GM12878 (cell line): ENCODE data around the gene NTRK3. TPM values are rescaled to one million over a fixed set of nuclear protein-coding genes. Genes with fewer than 3 reads are reported as not detected.

Source experiments
- ATAC-seq: fragments of 200-7000 bp; cut with Tn5 transposase; 3 replicates; pipeline ENCODE4 v1.9.1; 2020; ENCODE audit warnings: mild to moderate bottlenecking, moderate library complexity
- BruUV-seq: library from RNA; stranded (reverse); fragments of 400-500 nt; replicated peaks from 2 replicates; lab custom pipeline; 2021; lab: Mats Ljungman, UMichigan
- CTCF ChIA-PET: fragments of 300-600 bp; sonication (Branson Sonifier 250); formaldehyde crosslinking; extraction: SDS; loops from one replicate; lab custom pipeline; 2021; ENCODE audit warnings: inconsistent platforms; lab: Yijun Ruan, JAX
- POLR2A ChIA-PET: fragments of 350-600 bp; formaldehyde crosslinking; extraction: SDS; loops from one replicate; lab custom pipeline; 2021; ENCODE audit warnings: inconsistent platforms; lab: Charles Lee
- RAD21 ChIA-PET: fragments of 300-600 bp; sonication (Branson Sonifier 250); formaldehyde crosslinking; loops from one replicate; lab custom pipeline; 2023; ENCODE audit warnings: antibody characterized with exemption; ENCODE audit not compliant: unreplicated experiment; lab: Charles Lee
- SMC1A ChIA-PET: fragments of 300-600 bp; sonication (Branson Sonifier 250); formaldehyde crosslinking; loops from one replicate; lab custom pipeline; 2023; ENCODE audit not compliant: unreplicated experiment, uncharacterized antibody; lab: Charles Lee
- DNase-seq: peaks from one replicate; pipeline ENCODE4 v3.0.0-alpha.2; 2011; ENCODE audit warnings: low read depth, low spot score
- FAIRE-seq: peaks from 3 replicates; lab custom pipeline; 2011; peaks lifted over from hg19 to GRCh38; lab: Jason Lieb, UNC
- H2AFZ ChIP-seq: 2 replicates; pipeline ENCODE4 v1.6.0; 2011; ENCODE audit warnings: low read depth, low read length, control low read depth; ENCODE audit not compliant: control insufficient read depth
- H3K27ac ChIP-seq: 2 replicates; pipeline ENCODE4 v1.5.1; 2011; ENCODE audit warnings: control low read depth; ENCODE audit not compliant: control insufficient read depth, insufficient read depth
- H3K27me3 ChIP-seq, 2 experiments: replicated peaks in 1 of 2; 2 replicates each; pipeline versions ENCODE4 v1.6.0 to v1.6.1; 2011; ENCODE audit warnings: low read length in 1 of 2; ENCODE audit not compliant: control insufficient read depth in 2 of 2, insufficient read depth in 2 of 2
- H3K36me3 ChIP-seq, 2 experiments: 2 replicates each; pipeline ENCODE4 v1.5.1; 2011; ENCODE audit warnings: low read length in 1 of 2; ENCODE audit not compliant: control insufficient read depth in 2 of 2, insufficient read depth in 2 of 2
- H3K4me1 ChIP-seq: 2 replicates; pipeline ENCODE4 v1.6.1; 2011; ENCODE audit warnings: mild to moderate bottlenecking, low read length, moderate library complexity, mixed read lengths; ENCODE audit not compliant: control insufficient read depth, insufficient read depth
- H3K4me2 ChIP-seq: 2 replicates; pipeline ENCODE4 v1.6.0; 2011; ENCODE audit warnings: control low read depth; ENCODE audit not compliant: control insufficient read depth, insufficient read depth
- H3K4me3 ChIP-seq: fragments of 200-600 bp; sonication (generic); 2 replicates; pipeline ENCODE4 v1.5.1; 2016
- H3K79me2 ChIP-seq: 2 replicates; pipeline ENCODE4 v1.6.0; 2011; ENCODE audit warnings: low read length; ENCODE audit not compliant: control insufficient read depth, insufficient read depth
- H3K9ac ChIP-seq: 2 replicates; pipeline ENCODE4 v1.8.0; 2011; ENCODE audit warnings: low read length, control low read depth, mixed read lengths; ENCODE audit not compliant: control insufficient read depth, insufficient read depth
- H3K9me3 ChIP-seq: replicated peaks from 3 replicates; pipeline ENCODE4 v1.5.1; 2011; ENCODE audit warnings: mild to moderate bottlenecking, low read length; ENCODE audit not compliant: control insufficient read depth, insufficient read depth
- H4K20me1 ChIP-seq: 2 replicates; pipeline ENCODE4 v1.6.0; 2011; ENCODE audit not compliant: control insufficient read depth, insufficient read depth
- ATF7 ChIP-seq: fragments of 450-650 bp; IDR thresholded peaks from 2 replicates; pipeline ENCODE4 v1.6.1; 2016; ENCODE audit warnings: low read depth, mild to moderate bottlenecking
- CHD1 ChIP-seq: IDR thresholded peaks from 2 replicates; pipeline ENCODE4 v1.6.1; 2012; ENCODE audit warnings: low read depth, low read length, improper control_type of control experiment
- EZH2 ChIP-seq: IDR thresholded peaks from 2 replicates; pipeline ENCODE4 v1.6.1; 2012; ENCODE audit warnings: low read depth, mild to moderate bottlenecking, control low read depth, inconsistent platforms, low read length, borderline replicate concordance; ENCODE audit not compliant: control insufficient read depth
- MYB ChIP-seq: fragments of 150-350 bp; IDR thresholded peaks from 2 replicates; pipeline ENCODE4 v1.6.1; 2014; ENCODE audit warnings: mild to moderate bottlenecking, low read depth, low read length, borderline replicate concordance
- NR2C1 ChIP-seq: fragments of 450-650 bp; IDR thresholded peaks from 2 replicates; pipeline ENCODE4 v1.6.1; 2017; ENCODE audit warnings: antibody characterized with exemption, mild to moderate bottlenecking, moderate library complexity
- NR2F1 ChIP-seq: fragments of 450-650 bp; conservative IDR thresholded peaks from 2 replicates; pipeline ENCODE4 v1.6.1; 2017; ENCODE audit warnings: mild to moderate bottlenecking
- POLR2AphosphoS2 ChIP-seq: IDR thresholded peaks from 2 replicates; pipeline ENCODE4 v1.6.1; 2011; ENCODE audit warnings: low read depth, mild to moderate bottlenecking, low read length, improper control_type of control experiment, moderate library complexity
- RELA ChIP-seq: fragments of 450-650 bp; IDR thresholded peaks from 2 replicates; pipeline ENCODE4 v1.8.0; 2014; ENCODE audit warnings: borderline replicate concordance; ENCODE audit not compliant: partially characterized antibody
- SMAD1 ChIP-seq: fragments of 450-650 bp; IDR thresholded peaks from 2 replicates; pipeline ENCODE4 v1.6.1; 2018; ENCODE audit warnings: mild to moderate bottlenecking, low read depth; ENCODE audit not compliant: partially characterized antibody
- SMARCA5 ChIP-seq: fragments of 450-650 bp; IDR thresholded peaks from 2 replicates; pipeline ENCODE4 v1.6.1; 2017; ENCODE audit warnings: mild to moderate bottlenecking
- SREBF2 ChIP-seq: IDR thresholded peaks from 2 replicates; pipeline ENCODE4 v1.6.1; 2012; ENCODE audit warnings: mild to moderate bottlenecking, low read length
- SUZ12 ChIP-seq: fragments of 200-600 bp; sonication (generic); IDR thresholded peaks from one replicate; pipeline ENCODE4 v1.6.1; 2018; ENCODE audit warnings: antibody characterized with exemption, mild to moderate bottlenecking; ENCODE audit not compliant: unreplicated experiment
- YBX1 ChIP-seq: fragments of 450-650 bp; IDR thresholded peaks from 2 replicates; pipeline ENCODE4 v1.6.1; 2016; ENCODE audit warnings: antibody characterized with exemption
- ZNF274 ChIP-seq: IDR thresholded peaks from one replicate; pipeline ENCODE4 v1.8.0; 2011; ENCODE audit not compliant: insufficient read length, insufficient read depth
- ZSCAN29 ChIP-seq: fragments of 450-650 bp; IDR thresholded peaks from 2 replicates; pipeline ENCODE4 v1.6.1; 2017; ENCODE audit warnings: mild to moderate bottlenecking, moderate library complexity
- WGBS: methylation state at CpG from one replicate; pipeline ENCODE4 v1.1.6; 2016; ENCODE audit warnings: low lambda C conversion rate; ENCODE audit not compliant: insufficient replicate concordance, insufficient coverage; ENCODE audit errors: missing lambda C conversion rate; 5-methylcytosine and 5-hydroxymethylcytosine counted together
- in situ Hi-C: fragments of 300-500 bp; cut with MboI; formaldehyde crosslinking; loops from 9 replicates; pipeline ENCODE4 v1.14.3; 2018; ENCODE audit warnings: mixed read lengths
- intact Hi-C: fragments of 100-400 bp; cut with micrococcal nuclease; formaldehyde crosslinking; loops from one replicate; pipeline ENCODE4 v1.14.2; 2022; ENCODE audit not compliant: unreplicated experiment
- polyA plus RNA-seq, 11 experiments: library from polyadenylated mRNA; depleted of rRNA in 4 of 11; unstranded in 6 of 11; stranded (reverse) in 5 of 11; fragments of >200 nt; fragmentation: Nextera tagmentation in 4 of 11; fragmentation: Illumina TruSeq in 1 of 11; extraction: Ambion mirVana in 4 of 11; extraction: Trizol in 1 of 11; gene quantifications; 1 replicate in 1 of 11; 2 replicates in 10 of 11; pipeline versions ENCODE4 v1.2.1 to v1.2.3, GENCODE V29; 2011 to 2016; ENCODE audit warnings: inconsistent platforms in 2 of 11, missing spikeins in 2 of 11, low read depth in 1 of 11
- total RNA-seq, 4 experiments: library from RNA; depleted of rRNA in 3 of 4; stranded (reverse); fragments of >200 nt in 3 of 4; fragmentation: Illumina TruSeq in 1 of 4; extraction: Trizol in 1 of 4; gene quantifications; 2 replicates each; pipeline versions ENCODE4 v1.2.1 to v1.2.3, GENCODE V29; 2013 to 2021
- TF ChIP-seq, protein P1 (sequence below): fragments of 450-650 bp; IDR thresholded peaks from 2 replicates; pipeline ENCODE4 v1.6.1; 2017; ENCODE audit warnings: mild to moderate bottlenecking
- TF ChIP-seq, protein P2 (sequence below): fragments of 450-650 bp; formaldehyde crosslinking; IDR thresholded peaks from 2 replicates; pipeline ENCODE4 v1.5.0; 2022; ENCODE audit warnings: mild to moderate bottlenecking, missing genetic modification characterization
- TF ChIP-seq, protein P3 (sequence below): IDR thresholded peaks from 2 replicates; pipeline ENCODE4 v1.6.1; 2012; ENCODE audit warnings: low read depth, low read length, improper control_type of control experiment

The NTRK3 gene
- total and polyA plus RNA-seq, 10 of the 15 experiments (the other 5 are each of a cell fraction or from before 2014, with no cell fraction given), result not detected

DNA sequence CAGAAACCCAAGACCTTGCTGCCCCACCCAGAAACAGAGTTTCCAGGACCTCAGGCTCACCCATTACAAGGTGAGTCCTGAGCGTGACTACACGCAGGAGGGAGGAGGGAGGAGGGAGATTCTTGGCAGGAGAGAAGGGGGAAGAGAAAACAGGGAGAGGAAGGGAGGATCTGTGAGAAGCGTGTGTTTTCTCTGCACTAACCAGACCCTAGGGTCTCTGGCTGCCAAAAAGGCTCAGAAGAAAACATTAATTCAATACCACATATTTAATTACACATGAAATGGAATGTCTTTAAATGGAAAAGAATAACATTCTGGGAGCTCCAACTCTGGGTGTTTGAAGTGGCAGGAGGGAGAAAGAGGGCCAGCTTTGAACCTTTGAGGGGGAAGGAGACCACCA lies 309.0 kb downstream of the NTRK3 start:
- H3K79me2 ChIP-seq, result no peaks in the 10 kb centered on the region
- in situ Hi-C loops, result no loop called here
- no peaks in the 10 kb centered on the region for H3K9me3 ChIP-seq
- no peak overlapping the region for H3K4me3 ChIP-seq
- H3K27me3 ChIP-seq, result no peaks in the 10 kb centered on the region; a peak in 1 of 4 replicates
- intact Hi-C loops, result no loop called here
- ATAC-seq (no peak), FAIRE-seq (no peak), DNase-seq (no peak)
- no TSS peak for BruUV-seq
- H3K36me3 ChIP-seq, result no peaks in the 10 kb centered on the region
- CTCF ChIA-PET, result no interaction called here
- WGBS, result 17% methylated on average over 3 of the region's 3 CpGs
- H3K4me1 ChIP-seq, result no peaks in the 10 kb centered on the region
- no peak overlapping the region for H3K9ac ChIP-seq
- no peaks in the 10 kb centered on the region for H4K20me1 ChIP-seq
- H2AFZ ChIP-seq, result no peak overlapping the region
- POLR2A ChIA-PET, result no interaction called here
- RAD21 ChIA-PET, result no interaction called here
- SMC1A ChIA-PET, result no interaction called here
- no peak overlapping the region for H3K27ac ChIP-seq
- H3K4me2 ChIP-seq, result no peak overlapping the region
- TF ChIP-seq CHD1 (no peak), RELA (no peak), SUZ12 (no peak), YBX1 (no peak), ATF7 (no peak), EZH2 (no peak), NR2C1 (no peak), ZSCAN29 (no peak), NR2F1 (no peak), POLR2AphosphoS2 (no peak), SMAD1 (no peak), ZNF274 (no peak), SREBF2 (no peak), MYB (no peak), SMARCA5 (no peak)
- TF ChIP-seq, protein P1, sequence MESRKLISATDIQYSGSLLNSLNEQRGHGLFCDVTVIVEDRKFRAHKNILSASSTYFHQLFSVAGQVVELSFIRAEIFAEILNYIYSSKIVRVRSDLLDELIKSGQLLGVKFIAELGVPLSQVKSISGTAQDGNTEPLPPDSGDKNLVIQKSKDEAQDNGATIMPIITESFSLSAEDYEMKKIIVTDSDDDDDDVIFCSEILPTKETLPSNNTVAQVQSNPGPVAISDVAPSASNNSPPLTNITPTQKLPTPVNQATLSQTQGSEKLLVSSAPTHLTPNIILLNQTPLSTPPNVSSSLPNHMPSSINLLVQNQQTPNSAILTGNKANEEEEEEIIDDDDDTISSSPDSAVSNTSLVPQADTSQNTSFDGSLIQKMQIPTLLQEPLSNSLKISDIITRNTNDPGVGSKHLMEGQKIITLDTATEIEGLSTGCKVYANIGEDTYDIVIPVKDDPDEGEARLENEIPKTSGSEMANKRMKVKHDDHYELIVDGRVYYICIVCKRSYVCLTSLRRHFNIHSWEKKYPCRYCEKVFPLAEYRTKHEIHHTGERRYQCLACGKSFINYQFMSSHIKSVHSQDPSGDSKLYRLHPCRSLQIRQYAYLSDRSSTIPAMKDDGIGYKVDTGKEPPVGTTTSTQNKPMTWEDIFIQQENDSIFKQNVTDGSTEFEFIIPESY, result no peak
- TF ChIP-seq, protein P2, sequence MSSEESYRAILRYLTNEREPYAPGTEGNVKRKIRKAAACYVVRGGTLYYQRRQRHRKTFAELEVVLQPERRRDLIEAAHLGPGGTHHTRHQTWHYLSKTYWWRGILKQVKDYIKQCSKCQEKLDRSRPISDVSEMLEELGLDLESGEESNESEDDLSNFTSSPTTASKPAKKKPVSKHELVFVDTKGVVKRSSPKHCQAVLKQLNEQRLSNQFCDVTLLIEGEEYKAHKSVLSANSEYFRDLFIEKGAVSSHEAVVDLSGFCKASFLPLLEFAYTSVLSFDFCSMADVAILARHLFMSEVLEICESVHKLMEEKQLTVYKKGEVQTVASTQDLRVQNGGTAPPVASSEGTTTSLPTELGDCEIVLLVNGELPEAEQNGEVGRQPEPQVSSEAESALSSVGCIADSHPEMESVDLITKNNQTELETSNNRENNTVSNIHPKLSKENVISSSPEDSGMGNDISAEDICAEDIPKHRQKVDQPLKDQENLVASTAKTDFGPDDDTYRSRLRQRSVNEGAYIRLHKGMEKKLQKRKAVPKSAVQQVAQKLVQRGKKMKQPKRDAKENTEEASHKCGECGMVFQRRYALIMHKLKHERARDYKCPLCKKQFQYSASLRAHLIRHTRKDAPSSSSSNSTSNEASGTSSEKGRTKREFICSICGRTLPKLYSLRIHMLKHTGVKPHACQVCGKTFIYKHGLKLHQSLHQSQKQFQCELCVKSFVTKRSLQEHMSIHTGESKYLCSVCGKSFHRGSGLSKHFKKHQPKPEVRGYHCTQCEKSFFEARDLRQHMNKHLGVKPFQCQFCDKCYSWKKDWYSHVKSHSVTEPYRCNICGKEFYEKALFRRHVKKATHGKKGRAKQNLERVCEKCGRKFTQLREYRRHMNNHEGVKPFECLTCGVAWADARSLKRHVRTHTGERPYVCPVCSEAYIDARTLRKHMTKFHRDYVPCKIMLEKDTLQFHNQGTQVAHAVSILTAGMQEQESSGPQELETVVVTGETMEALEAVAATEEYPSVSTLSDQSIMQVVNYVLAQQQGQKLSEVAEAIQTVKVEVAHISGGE (CRISPR knock-in tag), result no peak
- TF ChIP-seq, protein P3, sequence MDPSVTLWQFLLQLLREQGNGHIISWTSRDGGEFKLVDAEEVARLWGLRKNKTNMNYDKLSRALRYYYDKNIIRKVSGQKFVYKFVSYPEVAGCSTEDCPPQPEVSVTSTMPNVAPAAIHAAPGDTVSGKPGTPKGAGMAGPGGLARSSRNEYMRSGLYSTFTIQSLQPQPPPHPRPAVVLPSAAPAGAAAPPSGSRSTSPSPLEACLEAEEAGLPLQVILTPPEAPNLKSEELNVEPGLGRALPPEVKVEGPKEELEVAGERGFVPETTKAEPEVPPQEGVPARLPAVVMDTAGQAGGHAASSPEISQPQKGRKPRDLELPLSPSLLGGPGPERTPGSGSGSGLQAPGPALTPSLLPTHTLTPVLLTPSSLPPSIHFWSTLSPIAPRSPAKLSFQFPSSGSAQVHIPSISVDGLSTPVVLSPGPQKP, result no peak
